Left lung (tissue), 10 donors: ENCODE results near the gene F13A1. TPM values are rescaled to one million over a fixed set of nuclear protein-coding genes. Genes with fewer than 3 reads are reported as not detected.

Source experiments
- ATAC-seq: fragments of 200-7000 bp; cut with Tn5 transposase; one replicate; pipeline ENCODE4 v1.9.1; 2020; ENCODE audit warnings: moderate library complexity
- DNase-seq, 4 donors: peaks; one replicate each; pipeline ENCODE4 v3.0.0-alpha.2; 2013 to 2020
- H3K27ac ChIP-seq, 2 donors: fragments of 200-600 bp; sonication (generic) in 1 of 2; one replicate each; pipeline versions ENCODE4 v1.5.0 to v1.8.0; 2020 to 2021
- H3K27me3 ChIP-seq, 2 donors: fragments of 200-600 bp; sonication (generic) in 1 of 2; one replicate each; pipeline versions ENCODE4 v1.5.0 to v1.8.0; 2020 to 2021
- H3K36me3 ChIP-seq, 2 donors: fragments of 200-600 bp; sonication (generic) in 1 of 2; one replicate each; pipeline versions ENCODE4 v1.5.0 to v1.8.0; 2020 to 2021
- H3K4me1 ChIP-seq, 2 donors: fragments of 200-600 bp; one replicate each; pipeline ENCODE4 v1.8.0; 2021
- H3K4me3 ChIP-seq, 2 donors: fragments of 200-600 bp; sonication (generic) in 1 of 2; one replicate each; pipeline versions ENCODE4 v1.5.0 to v1.8.0; 2020 to 2021; ENCODE audit warnings: mild to moderate bottlenecking in 1 of 2
- H3K9me3 ChIP-seq, 2 donors: fragments of 200-600 bp; sonication (generic) in 1 of 2; one replicate each; pipeline versions ENCODE4 v1.5.0 to v1.8.0; 2020 to 2021
- intact Hi-C, 2 donors: fragments of 100-400 bp; cut with DNase I; formaldehyde crosslinking; loops; one replicate each; pipeline versions ENCODE4 v1.11.2 to v1.14.2; 2022
- polyA plus RNA-seq, 6 donors: library from polyadenylated mRNA; unstranded; fragments of 120-200 nt; gene quantifications; one replicate each; pipeline ENCODE4 v1.2.1, GENCODE V29; 2013; ENCODE audit not compliant: insufficient read length in 6 of 6
- total RNA-seq, 2 donors: library from RNA; stranded (reverse); fragmentation: NEBNext Ultra II Directional; extraction: Animal tissue kit (Norgen Biotek cat#: 25700); gene quantifications; one replicate each; pipeline ENCODE4 v1.2.1, GENCODE V29; 2021
- TF ChIP-seq, protein P1 (sequence below), 2 donors: fragments of 200-600 bp; sonication (generic) in 1 of 2; IDR thresholded peaks; one replicate each; pipeline versions ENCODE4 v1.5.0 to v1.8.0; 2021; ENCODE audit warnings: antibody characterized with exemption in 2 of 2
- donor health status: DM: no; HTN: yes; CAD: no.
- donor health status: DM: no; HTN: no; CAD: no.

F13A1 gene
- total and polyA plus RNA-seq, 8 donors: 32.7 to 153 (median 50.7) TPM

- DNase-seq (no peak), ATAC-seq (no peak)
- H3K36me3 ChIP-seq: no peaks in the 10 kb centered on the region
- TF ChIP-seq, protein P1, sequence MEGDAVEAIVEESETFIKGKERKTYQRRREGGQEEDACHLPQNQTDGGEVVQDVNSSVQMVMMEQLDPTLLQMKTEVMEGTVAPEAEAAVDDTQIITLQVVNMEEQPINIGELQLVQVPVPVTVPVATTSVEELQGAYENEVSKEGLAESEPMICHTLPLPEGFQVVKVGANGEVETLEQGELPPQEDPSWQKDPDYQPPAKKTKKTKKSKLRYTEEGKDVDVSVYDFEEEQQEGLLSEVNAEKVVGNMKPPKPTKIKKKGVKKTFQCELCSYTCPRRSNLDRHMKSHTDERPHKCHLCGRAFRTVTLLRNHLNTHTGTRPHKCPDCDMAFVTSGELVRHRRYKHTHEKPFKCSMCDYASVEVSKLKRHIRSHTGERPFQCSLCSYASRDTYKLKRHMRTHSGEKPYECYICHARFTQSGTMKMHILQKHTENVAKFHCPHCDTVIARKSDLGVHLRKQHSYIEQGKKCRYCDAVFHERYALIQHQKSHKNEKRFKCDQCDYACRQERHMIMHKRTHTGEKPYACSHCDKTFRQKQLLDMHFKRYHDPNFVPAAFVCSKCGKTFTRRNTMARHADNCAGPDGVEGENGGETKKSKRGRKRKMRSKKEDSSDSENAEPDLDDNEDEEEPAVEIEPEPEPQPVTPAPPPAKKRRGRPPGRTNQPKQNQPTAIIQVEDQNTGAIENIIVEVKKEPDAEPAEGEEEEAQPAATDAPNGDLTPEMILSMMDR (IDR thresholded peaks at IDR 0.05): no peak
- H3K27ac ChIP-seq: no peak overlapping the region
- H3K27me3 ChIP-seq: no peaks in the 10 kb centered on the region
- intact Hi-C loops: no loop called here
- H3K4me3 ChIP-seq: no peak overlapping the region
- no peaks in the 10 kb centered on the region for H3K9me3 ChIP-seq
- no peaks in the 10 kb centered on the region for H3K4me1 ChIP-seq
These were observed 83.6 kb downstream of the F13A1 start for GRCh38 chr6:6236730-6237469.

DNA sequence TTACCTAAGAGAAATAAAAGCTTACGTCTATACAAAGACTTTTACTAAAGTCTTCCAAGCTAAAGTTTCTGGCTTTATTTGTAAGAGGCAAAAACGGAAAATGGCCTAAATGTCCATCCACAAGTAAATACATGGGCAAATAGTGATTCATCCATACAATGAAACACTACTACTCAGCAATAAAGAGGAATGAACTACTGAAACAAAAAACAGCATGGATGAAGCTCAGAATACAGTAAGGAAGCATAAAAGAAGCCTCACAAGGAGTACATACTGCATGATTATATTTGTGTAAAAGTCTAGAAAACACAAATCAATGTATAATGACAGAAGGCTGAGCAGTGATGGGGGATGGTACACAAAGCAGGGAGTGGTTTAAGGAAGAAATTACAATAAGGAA, 84.7 kb downstream of the F13A1 start:
- Histone ChIP-seq H3K27me3 (no peaks in the 10 kb centered on the region), H3K36me3 (no peaks in the 10 kb centered on the region), H3K9me3 (no peaks in the 10 kb centered on the region), H3K27ac (no peak overlapping the region), H3K4me3 (no peak overlapping the region), H3K4me1 (no peaks in the 10 kb centered on the region)
- TF ChIP-seq, protein P1 (IDR thresholded peaks at IDR 0.05): no peak
- DNase-seq (no peak), ATAC-seq (no peak)
- intact Hi-C loops: no loop called here

DNA sequence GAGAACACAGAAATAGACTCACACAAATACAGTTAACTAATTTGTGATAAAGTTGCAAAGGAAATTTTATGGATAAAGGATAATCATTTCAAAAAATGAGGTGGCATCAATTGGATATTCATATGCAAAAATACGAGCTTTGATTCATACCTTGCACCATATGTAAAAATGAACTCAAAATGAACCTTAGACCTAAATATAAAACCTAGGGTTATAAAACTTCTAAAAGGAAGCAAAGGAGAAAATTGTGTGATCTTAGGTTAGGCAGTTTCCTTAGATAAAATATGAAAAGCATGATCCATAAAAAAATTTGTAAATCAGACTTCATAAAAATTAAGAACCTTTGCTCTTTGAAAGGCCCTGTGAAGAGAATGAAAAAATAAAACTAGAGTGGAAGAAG, 85.5 kb downstream of the F13A1 start:
- Histone ChIP-seq H3K36me3 (no peaks in the 10 kb centered on the region), H3K4me3 (no peak overlapping the region), H3K27me3 (no peaks in the 10 kb centered on the region), H3K27ac (no peak overlapping the region), H3K4me1 (no peaks in the 10 kb centered on the region), H3K9me3 (no peaks in the 10 kb centered on the region)
- TF ChIP-seq, protein P1 (IDR thresholded peaks at IDR 0.05): no peak
- intact Hi-C loops: no loop called here
- no peak for DNase-seq
- no peak for ATAC-seq

DNA sequence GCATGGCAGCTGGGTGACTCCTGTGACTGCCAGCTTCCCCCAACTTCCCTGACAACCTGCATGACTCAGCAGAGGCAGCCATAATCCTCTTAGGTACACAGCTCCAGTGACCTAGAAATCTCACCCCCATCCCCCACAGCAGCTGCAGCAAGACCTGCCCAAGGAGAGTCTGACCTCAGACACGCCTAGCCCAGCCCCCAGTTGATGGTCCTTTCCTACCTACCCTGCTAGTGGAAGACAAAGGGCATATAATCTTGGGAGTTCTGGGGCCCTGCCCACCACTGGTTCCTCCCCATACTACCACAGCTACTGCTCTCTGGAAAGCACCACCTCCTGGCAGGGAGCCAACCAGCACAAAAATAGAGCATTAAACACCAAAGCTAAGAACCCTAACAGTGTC, 90.2 kb downstream of the F13A1 start:
- intact Hi-C loops: no loop called here
- ATAC-seq: no peak
- TF ChIP-seq, protein P1 (IDR thresholded peaks at IDR 0.05): no peak
- H3K27me3 ChIP-seq: no peaks in the 10 kb centered on the region
- no peaks in the 10 kb centered on the region for H3K4me1 ChIP-seq
- no peaks in the 10 kb centered on the region for H3K36me3 ChIP-seq
- no peaks in the 10 kb centered on the region for H3K9me3 ChIP-seq
- H3K4me3 ChIP-seq: no peak overlapping the region
- no peak overlapping the region for H3K27ac ChIP-seq
- no peak for DNase-seq

GRCh38 chr6:6227896-6228295, 92.6 kb downstream of the F13A1 start:
- DNase-seq (no peak), ATAC-seq (no peak)
- Histone ChIP-seq H3K9me3 (no peaks in the 10 kb centered on the region), H3K27ac (no peak overlapping the region), H3K4me1 (no peaks in the 10 kb centered on the region), H3K36me3 (no peaks in the 10 kb centered on the region), H3K27me3 (no peaks in the 10 kb centered on the region), H3K4me3 (no peak overlapping the region)
- intact Hi-C loops: no loop called here
- TF ChIP-seq, protein P1 (IDR thresholded peaks at IDR 0.05): no peak
